ENCODE measurements around the gene ZNF469.
"Not testable (repeated sequence)": the region's sequence is repeated elsewhere in the genome, so short reads cannot be mapped to it uniquely, and the experiment has no call there.

Gene ZNF469

GRCh38 chr16:88348377-88349152 lies 34.2 kb upstream of the ZNF469 start:
- no peak for DNase-seq

GRCh38 chr16:88349153-88349902 lies 33.4 kb upstream of the ZNF469 start:
- DNase-seq, result no peak

- no peak for DNase-seq
These were observed 32.6 kb upstream of the ZNF469 start for GRCh38 chr16:88349903-88350900.

GRCh38 chr16:88350922-88351321 lies 31.8 kb upstream of the ZNF469 start:
- no peak for DNase-seq

- DNase-seq, result no peak
These were observed 31.2 kb upstream of the ZNF469 start for GRCh38 chr16:88351491-88352101.

GRCh38 chr16:88352261-88353200 lies 30.2 kb upstream of the ZNF469 start:
- DNase-seq, result no peak

- no peak for DNase-seq
These were observed 29.5 kb upstream of the ZNF469 start for GRCh38 chr16:88353232-88353631.

- no peak for DNase-seq
These were observed 29.1 kb upstream of the ZNF469 start for GRCh38 chr16:88353691-88354090.

- no peak for DNase-seq
These were observed 28.3 kb upstream of the ZNF469 start for GRCh38 chr16:88354229-88355092.

- no peak for DNase-seq
These were observed 27.7 kb upstream of the ZNF469 start for GRCh38 chr16:88355093-88355388.

- no peak for DNase-seq
These were observed 27.2 kb upstream of the ZNF469 start for GRCh38 chr16:88355389-88356123.

- DNase-seq, result no peak
These were observed 26.5 kb upstream of the ZNF469 start for GRCh38 chr16:88356124-88356726.

GRCh38 chr16:88356727-88357199 lies 26.0 kb upstream of the ZNF469 start:
- no peak for DNase-seq

GRCh38 chr16:88357317-88358022 lies 25.3 kb upstream of the ZNF469 start:
- DNase-seq, result no peak

- DNase-seq, result no peak
These were observed 24.7 kb upstream of the ZNF469 start for GRCh38 chr16:88358023-88358420.

GRCh38 chr16:88359008-88359407 lies 23.8 kb upstream of the ZNF469 start:
- DNase-seq, result no peak

- not testable (repeated sequence) for DNase-seq
These were observed 22.4 kb upstream of the ZNF469 start for GRCh38 chr16:88360401-88360800.

- DNase-seq, result no peak
These were observed 21.8 kb upstream of the ZNF469 start for GRCh38 chr16:88360999-88361398.

- DNase-seq, result no peak
These were observed 21.0 kb upstream of the ZNF469 start for GRCh38 chr16:88361775-88362174.

Data from NCI-H1048 (cell line).